EL (cell line): ENCODE results near the gene SEPTIN2.
A peak's percentile ranks its signal among the peaks of the same experiment; 100 is the strongest.

Experiments
- DNase-seq: peaks from one replicate; pipeline ENCODE4 v3.0.0-alpha.2; 2016

SEPTIN2 gene

DNA sequence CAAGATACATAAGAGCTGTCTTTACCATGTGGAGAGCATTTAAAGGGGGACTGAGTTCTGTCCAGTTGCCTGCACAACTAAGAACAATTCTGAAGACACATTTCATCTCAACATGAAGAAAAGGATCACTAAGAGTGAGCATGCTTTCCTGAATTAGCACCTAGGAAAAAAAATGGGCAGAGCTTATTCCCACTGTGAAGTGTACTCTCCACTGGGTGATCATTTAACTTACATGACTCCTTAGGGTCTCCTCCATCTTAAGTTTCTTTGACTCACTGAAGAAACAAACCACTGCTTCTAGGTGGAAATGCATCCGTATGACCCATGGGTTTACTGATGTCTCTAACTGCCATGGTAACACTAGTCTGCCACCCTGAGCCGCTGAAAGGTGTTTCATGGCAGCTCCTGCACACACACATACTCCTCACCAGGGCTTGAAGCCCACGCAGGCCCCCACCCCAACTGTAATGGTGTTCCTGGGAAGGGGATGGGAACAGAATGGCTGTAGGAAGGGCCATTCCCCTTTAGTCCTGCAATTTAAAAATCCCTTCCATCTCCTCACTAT, 27.3 kb upstream of the SEPTIN2 start:
- DNase-seq = no peak

- DNase-seq = no peak
These were observed 26.7 kb upstream of the SEPTIN2 start for GRCh38 chr2:241289053-241289452.

DNA sequence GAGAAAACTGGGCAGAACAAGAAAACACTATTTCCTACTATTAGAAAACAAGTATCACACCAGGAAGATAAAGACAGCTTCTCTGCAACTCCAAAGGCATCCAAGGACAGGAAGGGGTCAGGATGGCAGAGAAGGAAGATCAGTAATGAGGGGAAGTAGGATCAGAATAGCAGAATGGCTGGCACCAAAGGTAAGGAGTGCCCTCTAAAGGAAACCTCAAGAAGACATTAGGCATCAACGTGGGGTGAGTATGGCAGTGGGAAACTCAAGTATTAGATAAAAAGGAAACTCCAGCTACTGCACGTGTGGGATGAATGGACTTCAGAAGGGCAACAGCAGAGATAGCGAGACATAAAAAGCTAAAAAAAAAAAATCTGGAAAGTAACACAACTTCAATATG, 26.1 kb upstream of the SEPTIN2 start:
- DNase-seq = no peak

DNA sequence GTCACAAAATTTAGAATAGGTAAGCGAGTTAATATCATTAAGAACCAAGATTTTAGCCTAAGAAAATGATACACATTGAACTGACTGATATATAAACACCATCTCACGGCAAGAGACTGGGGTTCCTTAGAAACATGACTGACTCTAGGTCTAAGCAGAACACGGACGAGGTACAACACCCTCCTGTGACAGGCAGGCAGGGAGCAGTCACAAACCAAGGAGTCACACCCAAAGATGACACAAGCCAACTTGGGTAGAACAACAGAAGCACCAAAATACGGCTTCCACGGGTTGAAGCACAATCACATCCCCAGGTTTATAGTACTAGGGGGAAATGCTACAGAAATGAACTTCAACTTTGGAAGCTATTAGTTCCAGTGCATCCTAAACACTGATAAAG, 24.6 kb upstream of the SEPTIN2 start:
- DNase-seq = no peak

GRCh38 chr2:241291977-241292376, 23.7 kb upstream of the SEPTIN2 start:
- DNase-seq = no peak

GRCh38 chr2:241293378-241293797, 22.3 kb upstream of the SEPTIN2 start:
- DNase-seq = peak; percentile 43

- DNase-seq = no peak
These were observed 20.2 kb upstream of the SEPTIN2 start for GRCh38 chr2:241295326-241296095.

DNA sequence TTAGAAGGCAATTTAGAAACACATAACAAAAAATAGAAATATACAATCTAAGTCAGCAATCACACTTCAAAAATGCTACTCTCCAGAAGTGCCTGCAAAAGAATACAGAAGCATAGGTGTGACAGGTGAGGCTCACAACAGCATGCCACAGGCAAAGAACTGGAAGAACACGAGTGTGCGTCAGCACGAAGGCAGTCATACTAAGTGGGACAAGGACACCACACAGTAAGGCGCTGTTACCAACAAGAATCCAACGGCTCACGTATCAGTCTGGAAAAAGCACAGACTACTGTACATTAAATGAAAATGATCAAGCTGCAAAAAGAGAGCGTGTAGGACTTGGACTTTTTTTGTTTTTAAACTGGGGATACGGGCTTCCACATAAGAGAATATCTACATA, 19.0 kb upstream of the SEPTIN2 start:
- DNase-seq = no peak

GRCh38 chr2:241298673-241299072, 17.1 kb upstream of the SEPTIN2 start:
- no peak for DNase-seq

- DNase-seq = no peak
These were observed 15.7 kb upstream of the SEPTIN2 start for GRCh38 chr2:241300000-241300399.

- no peak for DNase-seq
These were observed 13.6 kb upstream of the SEPTIN2 start for GRCh38 chr2:241302083-241302482.

DNA sequence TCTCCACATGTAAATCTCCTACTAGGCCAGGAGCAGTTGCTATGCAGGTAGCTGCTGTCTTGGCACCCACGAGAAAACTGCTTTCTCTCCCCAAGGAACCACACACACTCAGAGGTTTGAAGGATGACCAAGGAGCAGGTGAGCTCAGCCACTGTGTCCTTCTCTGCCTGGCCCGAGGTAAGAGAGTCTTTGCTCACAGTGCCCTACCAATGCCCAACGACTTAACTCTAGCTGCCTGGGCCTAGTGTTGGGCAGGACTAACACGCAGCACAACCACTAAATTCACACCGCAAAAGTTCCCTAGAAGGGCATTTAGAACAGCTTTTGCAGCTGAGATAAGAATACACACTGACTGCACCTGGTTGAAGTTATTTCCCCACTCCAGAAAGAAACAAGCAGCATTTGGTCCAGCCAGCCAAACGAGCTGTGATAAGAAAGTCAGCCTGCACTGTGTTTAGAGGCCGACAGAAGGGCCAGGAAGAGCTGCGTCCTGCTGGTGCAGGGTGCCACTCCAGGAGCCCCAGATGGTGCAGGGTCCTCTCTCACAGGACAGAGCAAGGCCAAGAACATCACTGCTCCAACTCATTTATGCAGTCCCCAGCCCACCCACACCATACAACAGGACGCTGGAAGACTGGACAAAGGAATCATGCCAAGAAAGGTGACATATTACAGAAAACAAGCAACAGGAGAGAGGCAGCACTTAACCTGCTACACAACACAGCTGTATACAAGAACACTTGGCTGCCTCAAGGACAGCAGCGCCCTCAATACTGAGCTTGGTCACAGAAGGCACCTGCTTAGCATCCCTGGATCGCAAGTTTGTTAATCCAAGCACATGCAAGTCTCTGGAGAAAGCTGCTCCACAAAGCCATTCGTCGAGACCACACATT, 12.7 kb upstream of the SEPTIN2 start:
- no peak for DNase-seq

GRCh38 chr2:241304039-241304670, 11.6 kb upstream of the SEPTIN2 start:
- no peak for DNase-seq

DNA sequence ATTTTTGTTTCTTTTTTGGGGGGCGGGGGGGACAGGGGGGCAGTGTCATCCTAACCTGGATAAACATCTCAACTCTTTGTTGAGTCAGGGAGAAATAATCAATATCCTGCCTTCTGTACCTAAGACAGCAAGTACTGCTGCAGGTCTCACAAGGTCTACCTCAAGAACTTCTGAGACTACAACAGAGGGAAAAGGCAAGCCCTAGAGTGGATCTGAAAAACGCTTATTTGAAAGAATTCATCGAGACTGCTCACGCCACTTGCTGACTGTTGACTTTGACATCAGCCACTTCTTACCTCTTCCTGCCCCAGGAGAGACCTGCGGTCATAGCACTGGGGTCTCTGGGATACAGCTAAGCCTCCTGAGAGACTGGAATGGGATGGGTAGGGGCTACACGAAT, 8.7 kb upstream of the SEPTIN2 start:
- no peak for DNase-seq

- DNase-seq = peak; percentile 22
These were observed 7.5 kb upstream of the SEPTIN2 start for GRCh38 chr2:241308267-241308666.

GRCh38 chr2:241308832-241309500, 6.8 kb upstream of the SEPTIN2 start:
- no peak for DNase-seq

DNA sequence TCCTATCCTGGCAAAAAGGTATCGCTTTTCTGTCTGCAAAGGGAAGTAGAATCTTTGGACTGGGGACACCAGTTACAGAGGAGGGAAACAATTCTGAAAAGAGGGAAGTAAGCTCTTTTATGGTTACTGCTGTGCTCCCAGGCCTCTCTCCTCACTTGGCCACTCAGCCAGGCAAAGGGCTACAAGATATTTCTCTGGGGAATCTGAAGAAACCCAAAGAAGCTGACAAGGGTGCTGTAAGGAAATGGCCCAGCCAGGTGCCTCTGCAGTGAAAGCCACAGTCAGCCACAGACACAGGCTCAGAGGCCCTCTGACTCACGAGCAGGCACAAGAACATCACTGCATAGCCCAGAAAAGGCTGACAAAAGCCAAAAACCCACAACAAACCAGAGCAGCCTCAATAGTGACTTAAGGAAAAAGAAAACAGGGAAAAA, 6.0 kb upstream of the SEPTIN2 start:
- DNase-seq = peak; percentile 51

- DNase-seq = no peak
These were observed 4.7 kb upstream of the SEPTIN2 start for GRCh38 chr2:241310917-241311566.

DNA sequence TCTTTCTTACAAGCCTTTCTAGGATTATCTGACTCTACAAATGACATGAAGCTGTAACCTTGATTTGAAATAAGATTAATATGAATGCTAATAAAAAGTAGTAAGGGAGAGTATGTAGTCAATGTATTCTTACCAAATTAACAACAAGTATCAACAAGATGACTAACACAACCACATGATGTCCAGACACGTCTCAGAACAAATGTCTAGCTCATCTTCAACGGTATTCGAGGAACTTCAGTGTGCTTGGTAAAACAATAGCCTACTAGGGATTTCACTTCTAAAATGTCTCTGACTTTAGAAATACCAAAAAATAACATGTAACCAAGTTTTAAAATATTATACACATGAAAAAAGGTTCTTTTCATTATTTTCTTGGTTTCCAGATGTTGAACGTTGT, 3.6 kb upstream of the SEPTIN2 start:
- DNase-seq = peak; percentile 45

DNA sequence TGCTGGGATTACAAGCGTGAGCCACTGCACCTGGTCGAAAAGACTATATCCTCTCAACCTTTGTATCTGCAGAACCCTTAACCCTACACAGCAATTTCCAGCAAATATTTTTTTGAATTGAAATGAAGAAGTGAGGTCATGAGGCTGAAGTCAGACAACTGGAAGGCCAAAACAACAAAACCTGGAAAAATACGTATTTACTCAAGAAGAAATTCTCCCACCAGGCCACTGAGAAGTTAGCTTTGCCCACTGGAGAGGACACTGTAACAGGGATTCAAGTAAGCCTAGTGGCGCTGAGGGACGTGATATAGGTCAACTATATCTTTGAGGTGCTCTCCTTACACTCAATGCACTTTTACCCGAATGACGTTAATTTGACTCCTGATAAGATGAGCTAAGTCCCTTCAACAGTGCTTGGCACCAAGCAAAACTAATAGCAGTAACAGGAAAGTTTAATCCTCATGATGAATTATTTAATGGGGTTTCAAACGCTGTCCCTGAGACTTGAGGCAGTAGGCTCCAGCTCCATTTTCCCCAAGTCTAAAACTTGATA, 2.1 kb upstream of the SEPTIN2 start:
- DNase-seq = no peak

- no peak for DNase-seq
These were observed 1.3 kb upstream of the SEPTIN2 start for GRCh38 chr2:241314226-241315092.
